Suprapubic skin (tissue), 4 donors: ENCODE data around the gene ADAM33.

Source experiments
- EP300 ChIP-seq: sonication (generic); formaldehyde crosslinking; IDR thresholded peaks from one replicate; pipeline ENCODE4 v1.6.1; 2017; ENCODE audit warnings: antibody characterized with exemption
- POLR2A ChIP-seq, 2 donors: fragments of 450-650 bp; IDR thresholded peaks; one replicate each; pipeline ENCODE4 v1.6.1; 2017; ENCODE audit warnings: antibody characterized with exemption in 2 of 2, mild to moderate bottlenecking in 2 of 2, moderate library complexity in 2 of 2
- POLR2AphosphoS5 ChIP-seq, 3 donors: sonication (generic); formaldehyde crosslinking; IDR thresholded peaks; one replicate each; pipeline ENCODE4 v1.6.1; 2017; ENCODE audit warnings: antibody characterized with exemption in 3 of 3

- TF ChIP-seq POLR2AphosphoS5 (IDR thresholded peaks at IDR 0.05) (no peak), POLR2A (IDR thresholded peaks at IDR 0.05) (no peak), EP300 (no peak)
These were observed 4.6 kb upstream of the ADAM33 start for GRCh38 chr20:3686421-3686820.
